HCT116 (cell line): ENCODE measurements around the gene POU6F1. TPM values are rescaled to one million over a fixed set of nuclear protein-coding genes. Genes with fewer than 3 reads are reported as not detected.

Experiments used
- ATAC-seq: fragments of 200-7000 bp; cut with Tn5 transposase; 2 replicates; pipeline ENCODE4 v1.9.1; 2020; ENCODE audit warnings: mild to moderate bottlenecking, moderate library complexity
- BruUV-seq: library from RNA; stranded (reverse); fragments of 400-500 nt; replicated peaks from 2 replicates; lab custom pipeline; 2021; lab: Mats Ljungman, UMichigan
- CTCF ChIA-PET: fragments of 300-600 bp; sonication (Branson Sonifier 250); formaldehyde crosslinking; loops from one replicate; lab custom pipeline; 2021; ENCODE audit warnings: antibody characterized with exemption; lab: Charles Lee
- POLR2A ChIA-PET: fragments of 300-600, 350-600 bp; sonication (Branson Sonifier 250); formaldehyde crosslinking; loops from one replicate; lab custom pipeline; 2021; ENCODE audit warnings: antibody characterized with exemption; lab: Charles Lee
- RAD21 ChIA-PET, 2 experiments: fragments of 300-600 bp; sonication (Branson Sonifier 250); formaldehyde crosslinking; loops; one replicate each; lab custom pipeline; 2023; ENCODE audit warnings: low total read pairs in 2 of 2; ENCODE audit not compliant: uncharacterized antibody in 2 of 2, unreplicated experiment in 2 of 2, low non-redundant PET in 1 of 2; lab: Charles Lee
- DNase-seq: peaks from one replicate; pipeline ENCODE4 v3.0.0-alpha.2; 2010; ENCODE audit warnings: low read depth, low spot score
- H2AFZ ChIP-seq: fragments of 200-600 bp; shearing (Covaris generic), sonication (generic); 2 replicates; pipeline ENCODE4 v1.6.1; 2017; ENCODE audit warnings: low read depth, mixed run types, mixed read lengths, antibody characterized with exemption, low read length; ENCODE audit not compliant: poor library complexity, severe bottlenecking
- H3K27ac ChIP-seq: 2 replicates; pipeline ENCODE4 v1.5.1; 2012; ENCODE audit warnings: low read depth, low read length
- H3K27me3 ChIP-seq: fragments of 200-600 bp; sonication (generic); 2 replicates; pipeline ENCODE4 v1.6.1; 2016; ENCODE audit warnings: mixed run types, low read length, mixed read lengths; ENCODE audit not compliant: insufficient read depth
- H3K36me3 ChIP-seq, 2 experiments: fragments of 200-500 bp in 1 of 2; fragments of 200-600 bp in 1 of 2; sonication (Bioruptor generic) in 1 of 2; sonication (generic) in 1 of 2; 2 replicates each; pipeline versions ENCODE4 v1.5.1 to v1.6.1; 2014 to 2016; ENCODE audit warnings: low read length in 2 of 2, inconsistent platforms in 1 of 2, mixed read lengths in 1 of 2, mixed run types in 1 of 2; ENCODE audit not compliant: insufficient read depth in 2 of 2, control insufficient read depth in 1 of 2
- H3K4me1 ChIP-seq, 2 experiments: fragments of 200-600 bp in 1 of 2; sonication (generic) in 1 of 2; 2 replicates each; pipeline versions ENCODE4 v1.5.1 to v1.6.1; 2012 to 2017; ENCODE audit warnings: low read length in 2 of 2, inconsistent platforms in 1 of 2, mild to moderate bottlenecking in 1 of 2, mixed read lengths in 1 of 2, mixed run types in 1 of 2, moderate library complexity in 1 of 2; ENCODE audit not compliant: insufficient read depth in 2 of 2, control insufficient read depth in 1 of 2
- H3K4me2 ChIP-seq: fragments of 200-600 bp; sonication (generic); 2 replicates; pipeline ENCODE4 v1.6.1; 2017; ENCODE audit warnings: mixed run types, low read length, mixed read lengths
- H3K4me3 ChIP-seq, 2 experiments: fragments of 200-600 bp in 1 of 2; sonication (generic) in 1 of 2; replicated peaks in 1 of 2; 2 replicates each; pipeline ENCODE4 v1.5.1; 2011 to 2016; ENCODE audit warnings: low read length in 2 of 2, control low read depth in 1 of 2, low read depth in 1 of 2, mild to moderate bottlenecking in 1 of 2, mixed read lengths in 1 of 2, mixed run types in 1 of 2
- H3K79me2 ChIP-seq: fragments of 200-600 bp; sonication (generic); 2 replicates; pipeline ENCODE4 v1.6.1; 2017; ENCODE audit warnings: mild to moderate bottlenecking, mixed run types, low read length, moderate library complexity, mixed read lengths; ENCODE audit not compliant: insufficient read depth
- H3K9ac ChIP-seq: fragments of 200-600 bp; sonication (generic); 2 replicates; pipeline ENCODE4 v1.6.1; 2016; ENCODE audit warnings: low read length, mixed read lengths
- H3K9me2 ChIP-seq: fragments of 200-600 bp; sonication (generic), shearing (Covaris generic); 2 replicates; pipeline ENCODE4 v1.6.1; 2017; ENCODE audit warnings: mixed run types, mild to moderate bottlenecking, moderate library complexity; ENCODE audit not compliant: insufficient read depth
- H3K9me3 ChIP-seq, 2 experiments: fragments of 200-500 bp in 1 of 2; fragments of 200-600 bp in 1 of 2; sonication (Bioruptor generic) in 1 of 2; sonication (generic) in 1 of 2; 2 replicates each; pipeline ENCODE4 v1.6.1; 2014 to 2017; ENCODE audit warnings: low read length in 2 of 2, mixed read lengths in 2 of 2, inconsistent platforms in 1 of 2, low read depth in 1 of 2, mild to moderate bottlenecking in 1 of 2, mixed run types in 1 of 2, moderate library complexity in 1 of 2; ENCODE audit not compliant: control insufficient read depth in 1 of 2, insufficient read depth in 1 of 2
- H4K20me1 ChIP-seq: fragments of 200-600 bp; sonication (generic), shearing (Covaris generic); 2 replicates; pipeline ENCODE4 v1.6.1; 2017; ENCODE audit warnings: mixed run types, mild to moderate bottlenecking, moderate library complexity; ENCODE audit not compliant: insufficient read depth
- ATF3 ChIP-seq: IDR thresholded peaks from 2 replicates; pipeline ENCODE4 v1.6.1; 2012
- CBX3 ChIP-seq: IDR thresholded peaks from 2 replicates; pipeline ENCODE4 v1.6.1; 2012; ENCODE audit warnings: low read depth
- CEBPB ChIP-seq: IDR thresholded peaks from 2 replicates; pipeline ENCODE4 v1.6.1; 2012; ENCODE audit warnings: low read depth
- CTCF ChIP-seq, 3 experiments: fragments of 200-600 bp in 1 of 3; sonication (generic) in 1 of 3; IDR thresholded peaks in 2 of 3; conservative IDR thresholded peaks in 1 of 3; 2 replicates each; pipeline ENCODE4 v1.5.1; 2012 to 2017; ENCODE audit warnings: low read depth in 2 of 3, low read length in 2 of 3, antibody characterized with exemption in 1 of 3, borderline replicate concordance in 1 of 3, control low read depth in 1 of 3, mild to moderate bottlenecking in 1 of 3, mixed read lengths in 1 of 3, mixed run types in 1 of 3, moderate library complexity in 1 of 3; ENCODE audit not compliant: insufficient read depth in 1 of 3
- EGR1 ChIP-seq: IDR thresholded peaks from 2 replicates; pipeline ENCODE4 v1.6.1; 2012; ENCODE audit warnings: low read depth
- ELF1 ChIP-seq: IDR thresholded peaks from 2 replicates; pipeline ENCODE4 v1.6.1; 2012; ENCODE audit warnings: low read depth, borderline replicate concordance
- EZH2 ChIP-seq: fragments of 200-600 bp; sonication (generic); IDR thresholded peaks from 2 replicates; pipeline ENCODE4 v1.6.1; 2017; ENCODE audit warnings: antibody characterized with exemption, mixed run types
- EZH2phosphoT487 ChIP-seq: fragments of 200-600 bp; IDR thresholded peaks from 2 replicates; pipeline ENCODE4 v1.6.1; 2018; ENCODE audit warnings: antibody characterized with exemption, borderline replicate concordance
- FOSL1 ChIP-seq: IDR thresholded peaks from 2 replicates; pipeline ENCODE4 v1.6.1; 2012; ENCODE audit warnings: low read depth
- POLR2A ChIP-seq: IDR thresholded peaks from 2 replicates; pipeline ENCODE4 v1.7.0; 2011; ENCODE audit warnings: borderline replicate concordance; ENCODE audit not compliant: insufficient read depth, insufficient read length; ENCODE audit errors: extremely low read depth
- POLR2AphosphoS5 ChIP-seq: IDR thresholded peaks from 2 replicates; pipeline ENCODE4 v1.6.1; 2011; ENCODE audit warnings: mild to moderate bottlenecking, low read depth, low read length, moderate library complexity
- RAD21 ChIP-seq: IDR thresholded peaks from 2 replicates; pipeline ENCODE4 v1.6.1; 2012; ENCODE audit warnings: low read depth, mild to moderate bottlenecking
- SIN3A ChIP-seq: IDR thresholded peaks from 2 replicates; pipeline ENCODE4 v1.6.1; 2012; ENCODE audit warnings: low read depth
- SP1 ChIP-seq: IDR thresholded peaks from 2 replicates; pipeline ENCODE4 v1.6.1; 2012; ENCODE audit warnings: low read depth
- SRF ChIP-seq: IDR thresholded peaks from 2 replicates; pipeline ENCODE4 v1.6.1; 2012; ENCODE audit warnings: low read depth
- TCF7L2 ChIP-seq: IDR thresholded peaks from 2 replicates; pipeline ENCODE4 v1.7.0; 2011; ENCODE audit warnings: borderline replicate concordance, inconsistent platforms; ENCODE audit not compliant: insufficient read depth, insufficient read length; ENCODE audit errors: extremely low read depth
- YY1 ChIP-seq: IDR thresholded peaks from 2 replicates; pipeline ENCODE4 v1.6.1; 2011; ENCODE audit warnings: low read length, low read depth, moderate library complexity, mild to moderate bottlenecking; ENCODE audit not compliant: insufficient replicate concordance; ENCODE audit errors: extremely low read depth
- ZBTB33 ChIP-seq: IDR thresholded peaks from 2 replicates; pipeline ENCODE4 v1.6.1; 2011; ENCODE audit warnings: mild to moderate bottlenecking, low read length, moderate library complexity; ENCODE audit not compliant: insufficient replicate concordance; ENCODE audit errors: extremely low read depth
- ZNF274 ChIP-seq: fragments of 200-500 bp; sonication (Bioruptor generic); IDR thresholded peaks from 2 replicates; pipeline ENCODE4 v1.6.1; 2014; ENCODE audit warnings: mild to moderate bottlenecking, low read depth, low read length, inconsistent platforms
- intact Hi-C: fragments of 100-400 bp; cut with micrococcal nuclease; formaldehyde crosslinking; loops from 2 replicates; pipeline ENCODE4 v1.10.0; 2022
- total RNA-seq: library from RNA; stranded (reverse); gene quantifications from one replicate; pipeline ENCODE4 v1.2.1, GENCODE V29; 2021; ENCODE audit not compliant: unreplicated experiment
- TF ChIP-seq, protein P1 (sequence below): IDR thresholded peaks from 2 replicates; pipeline ENCODE4 v1.6.1; 2012; ENCODE audit warnings: low read depth

The POU6F1 gene
- total RNA-seq, 1 experiment from 2014 or later: 6.4 TPM

DNA sequence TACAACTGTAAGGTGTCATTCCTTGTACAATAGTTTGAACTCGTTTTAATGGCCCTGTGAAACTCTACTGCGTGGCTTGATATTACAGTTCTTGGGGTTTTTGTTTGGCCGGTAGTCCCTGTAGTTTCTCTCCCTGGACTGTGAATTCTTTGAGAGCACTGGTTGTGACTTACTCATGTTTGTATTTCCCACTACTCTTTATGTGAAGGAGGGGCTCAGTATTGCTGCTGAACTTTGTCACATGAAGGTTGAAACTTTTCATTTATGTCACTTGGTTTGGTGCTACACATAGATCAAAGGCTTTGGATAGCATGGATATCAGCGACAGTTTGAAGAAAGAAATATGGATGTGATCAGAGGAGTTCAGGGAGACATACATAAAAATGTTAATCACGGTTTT lies 1.5 kb upstream of the POU6F1 start:
- ATAC-seq (no peak), DNase-seq (no peak)
- H3K4me1 ChIP-seq: peaks cover 6 to 18% of the 10 kb centered on the region in 2 experiments; a peak in 3 of 4 replicates
- H3K4me2 ChIP-seq: peak overlapping the region; percentile 90; the same call in 1 of the 2 replicates
- no peak overlapping the region for H2AFZ ChIP-seq
- no peak overlapping the region for H3K27ac ChIP-seq
- no peaks in the 10 kb centered on the region for H3K27me3 ChIP-seq
- POLR2A ChIA-PET: interaction anchor here (1.2 kb wide), 1 partner anchor 51 kb away, joined by 3 read pairs; the partner anchor contains the start of gene SMAGP
- RAD21 ChIA-PET: no interaction called here
- H3K9ac ChIP-seq: no peak overlapping the region
- H3K9me3 ChIP-seq: no peaks in the 10 kb centered on the region
- no peak overlapping the region for H3K4me3 ChIP-seq
- no peaks in the 10 kb centered on the region for H4K20me1 ChIP-seq
- H3K79me2 ChIP-seq: no peaks in the 10 kb centered on the region
- intact Hi-C loops: loop anchor here (10.0 kb wide), 1 partner anchor 135 kb away; the partner anchor contains the start of gene CSRNP2
- BruUV-seq: no TSS peak
- H3K36me3 ChIP-seq: no peaks in the 10 kb centered on the region
- TF ChIP-seq CEBPB: no peak
- TF ChIP-seq SP1: no peak
- TF ChIP-seq POLR2A: no peak
- TF ChIP-seq EZH2phosphoT487: no peak
- TF ChIP-seq CTCF (IDR thresholded peaks at IDR 0.05 in 2 of 3, conservative IDR thresholded peaks at IDR 0.05 in 1 of 3; ENCODE audit: borderline replicate concordance in 1 of 3, insufficient read depth in 1 of 3, low read depth in 2 of 3, low read length in 2 of 3): no peak
- no peak for TF ChIP-seq SIN3A
- no peak for TF ChIP-seq RAD21
- TF ChIP-seq, protein P1, sequence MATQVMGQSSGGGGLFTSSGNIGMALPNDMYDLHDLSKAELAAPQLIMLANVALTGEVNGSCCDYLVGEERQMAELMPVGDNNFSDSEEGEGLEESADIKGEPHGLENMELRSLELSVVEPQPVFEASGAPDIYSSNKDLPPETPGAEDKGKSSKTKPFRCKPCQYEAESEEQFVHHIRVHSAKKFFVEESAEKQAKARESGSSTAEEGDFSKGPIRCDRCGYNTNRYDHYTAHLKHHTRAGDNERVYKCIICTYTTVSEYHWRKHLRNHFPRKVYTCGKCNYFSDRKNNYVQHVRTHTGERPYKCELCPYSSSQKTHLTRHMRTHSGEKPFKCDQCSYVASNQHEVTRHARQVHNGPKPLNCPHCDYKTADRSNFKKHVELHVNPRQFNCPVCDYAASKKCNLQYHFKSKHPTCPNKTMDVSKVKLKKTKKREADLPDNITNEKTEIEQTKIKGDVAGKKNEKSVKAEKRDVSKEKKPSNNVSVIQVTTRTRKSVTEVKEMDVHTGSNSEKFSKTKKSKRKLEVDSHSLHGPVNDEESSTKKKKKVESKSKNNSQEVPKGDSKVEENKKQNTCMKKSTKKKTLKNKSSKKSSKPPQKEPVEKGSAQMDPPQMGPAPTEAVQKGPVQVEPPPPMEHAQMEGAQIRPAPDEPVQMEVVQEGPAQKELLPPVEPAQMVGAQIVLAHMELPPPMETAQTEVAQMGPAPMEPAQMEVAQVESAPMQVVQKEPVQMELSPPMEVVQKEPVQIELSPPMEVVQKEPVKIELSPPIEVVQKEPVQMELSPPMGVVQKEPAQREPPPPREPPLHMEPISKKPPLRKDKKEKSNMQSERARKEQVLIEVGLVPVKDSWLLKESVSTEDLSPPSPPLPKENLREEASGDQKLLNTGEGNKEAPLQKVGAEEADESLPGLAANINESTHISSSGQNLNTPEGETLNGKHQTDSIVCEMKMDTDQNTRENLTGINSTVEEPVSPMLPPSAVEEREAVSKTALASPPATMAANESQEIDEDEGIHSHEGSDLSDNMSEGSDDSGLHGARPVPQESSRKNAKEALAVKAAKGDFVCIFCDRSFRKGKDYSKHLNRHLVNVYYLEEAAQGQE: no peak
- no peak for TF ChIP-seq EGR1
- no peak for TF ChIP-seq ZBTB33
- TF ChIP-seq ATF3: no peak
- no peak for TF ChIP-seq YY1
- TF ChIP-seq SRF: no peak
- no peak for TF ChIP-seq TCF7L2
- TF ChIP-seq ZNF274: no peak
- no peak for TF ChIP-seq POLR2AphosphoS5
- no peak for TF ChIP-seq EZH2
- TF ChIP-seq CBX3: no peak
- TF ChIP-seq ELF1: no peak
- no peak for TF ChIP-seq FOSL1
- CTCF ChIA-PET: interaction anchor here (1.6 to 1.9 kb wide), 3 partner anchors 11 to 454 kb away, joined by 3 to 7 read pairs (median 5); no protein-coding TSS in a partner anchor
- no peaks in the 10 kb centered on the region for H3K9me2 ChIP-seq
